HUES64 (cell line): ENCODE data around the gene LRBA.

Source experiments
- H3K27ac ChIP-seq: 2 replicates; pipeline ENCODE4 v1.7.0; 2013; ENCODE audit warnings: low read depth, low read length, inconsistent platforms
- H3K27me3 ChIP-seq: 2 replicates; pipeline ENCODE4 v1.6.1; 2013; ENCODE audit warnings: mild to moderate bottlenecking, low read length; ENCODE audit not compliant: insufficient read depth
- H3K36me3 ChIP-seq: 2 replicates; pipeline ENCODE4 v1.6.1; 2013; ENCODE audit warnings: mild to moderate bottlenecking, low read length; ENCODE audit not compliant: insufficient read depth
- H3K4me1 ChIP-seq: 2 replicates; pipeline ENCODE4 v1.6.1; 2013; ENCODE audit warnings: mild to moderate bottlenecking, low read length, moderate library complexity; ENCODE audit not compliant: insufficient read depth
- H3K4me3 ChIP-seq: 2 replicates; pipeline ENCODE4 v1.5.1; 2013; ENCODE audit warnings: mild to moderate bottlenecking, low read length, moderate library complexity
- H3K9ac ChIP-seq: 2 replicates; pipeline ENCODE4 v1.6.1; 2013; ENCODE audit warnings: mild to moderate bottlenecking, low read depth, low read length
- H3K9me3 ChIP-seq: 2 replicates; pipeline ENCODE4 v1.6.1; 2013; ENCODE audit warnings: low read depth, low read length; ENCODE audit not compliant: insufficient read depth
- WGBS: fragments of 150-250, 120-280 bp; methylation state at CpG from one replicate; pipeline ENCODE4 v1.1.7; 2013; ENCODE audit warnings: missing lambda C conversion rate; 5-methylcytosine and 5-hydroxymethylcytosine counted together

LRBA gene

GRCh38 chr4:150268444-150268843 lies 746.6 kb downstream of the LRBA start:
- Histone ChIP-seq H3K4me3 (no peak overlapping the region), H3K9me3 (no peaks in the 10 kb centered on the region), H3K36me3 (peaks cover 3% of the 10 kb centered on the region), H3K9ac (no peak overlapping the region), H3K27ac (no peak overlapping the region), H3K27me3 (no peaks in the 10 kb centered on the region), H3K4me1 (no peaks in the 10 kb centered on the region)
- 91% methylated on average over 1 of the region's 1 CpG for WGBS

DNA sequence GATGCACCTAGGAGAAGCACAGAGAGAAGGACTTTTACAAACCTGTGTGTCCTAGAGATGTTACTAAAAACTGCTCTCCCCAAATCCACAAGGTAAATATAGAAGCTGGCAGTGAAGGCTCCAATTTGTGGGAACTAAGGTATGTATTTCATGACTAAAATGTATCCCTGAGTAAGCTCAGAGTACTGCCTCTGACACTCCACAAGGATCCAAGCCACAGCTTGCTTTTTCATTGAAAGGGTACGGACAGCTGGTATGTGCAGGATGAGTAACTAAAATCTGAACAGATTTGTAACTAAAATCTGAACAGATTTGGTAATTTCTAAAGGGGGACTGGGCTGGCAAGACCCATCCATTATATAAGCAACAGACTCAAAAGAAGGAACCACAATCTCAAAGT lies 749.3 kb downstream of the LRBA start:
- no peaks in the 10 kb centered on the region for H3K27me3 ChIP-seq
- WGBS, result 100% methylated on average over 1 of the region's 1 CpG
- peaks cover 3% of the 10 kb centered on the region for H3K36me3 ChIP-seq
- H3K9me3 ChIP-seq, result no peaks in the 10 kb centered on the region
- no peaks in the 10 kb centered on the region for H3K4me1 ChIP-seq
- no peak overlapping the region for H3K27ac ChIP-seq
- H3K4me3 ChIP-seq, result no peak overlapping the region
- H3K9ac ChIP-seq, result no peak overlapping the region

DNA sequence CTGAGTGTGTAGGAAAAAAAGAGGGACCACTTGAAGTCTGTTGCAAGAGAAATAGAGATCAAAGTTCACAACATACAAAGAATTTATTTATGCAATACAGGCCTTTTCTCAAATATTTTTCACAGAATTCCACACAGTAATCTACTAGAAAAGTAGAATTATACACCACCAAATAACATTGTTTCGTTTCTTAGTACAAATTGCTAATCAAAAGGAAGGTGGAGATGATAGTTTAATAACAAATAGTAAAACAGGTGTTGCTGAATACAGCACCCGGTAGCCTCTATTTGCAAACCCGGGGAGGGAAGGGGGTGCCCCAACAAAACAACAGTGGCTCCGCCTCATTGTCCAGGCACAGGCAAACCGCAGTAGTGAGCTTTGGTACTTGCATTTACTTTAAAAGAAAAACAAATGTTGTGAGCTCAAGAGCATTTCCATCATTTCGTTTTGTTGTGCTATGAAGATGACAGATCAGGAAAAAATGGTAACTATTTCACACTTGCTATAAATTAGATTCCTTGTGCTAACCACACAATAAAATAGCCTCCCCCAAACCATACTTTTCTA lies 750.4 kb downstream of the LRBA start:
- no peaks in the 10 kb centered on the region for H3K9me3 ChIP-seq
- no peak overlapping the region for H3K4me3 ChIP-seq
- no peaks in the 10 kb centered on the region for H3K27me3 ChIP-seq
- H3K9ac ChIP-seq, result no peak overlapping the region
- H3K27ac ChIP-seq, result no peak overlapping the region
- H3K36me3 ChIP-seq, result no peaks in the 10 kb centered on the region
- 89% methylated on average over 5 of the region's 6 CpGs for WGBS
- H3K4me1 ChIP-seq, result no peaks in the 10 kb centered on the region

DNA sequence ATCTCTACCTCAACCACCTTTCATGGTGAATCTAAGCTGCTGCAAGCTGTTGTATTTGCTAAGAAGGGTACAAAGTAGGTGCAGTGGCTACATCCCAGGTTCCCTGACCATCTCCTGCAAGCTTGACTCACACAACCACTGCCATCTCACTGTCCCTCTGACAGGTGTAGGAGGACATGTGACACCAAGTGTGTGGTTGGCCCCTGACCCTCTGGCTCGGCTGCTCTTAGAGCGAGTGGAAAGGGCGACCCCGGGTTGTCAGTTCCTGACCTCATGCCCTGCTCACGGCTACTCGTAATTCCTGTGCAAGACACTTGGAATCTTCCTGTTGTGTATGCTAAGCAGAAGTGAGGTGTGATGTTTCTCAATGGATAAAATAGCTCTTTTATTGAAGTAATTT lies 752.5 kb downstream of the LRBA start:
- Histone ChIP-seq H3K36me3 (no peaks in the 10 kb centered on the region), H3K4me3 (no peak overlapping the region), H3K9ac (no peak overlapping the region), H3K27ac (no peak overlapping the region), H3K27me3 (no peaks in the 10 kb centered on the region), H3K9me3 (no peaks in the 10 kb centered on the region), H3K4me1 (0 out of 2 replicates have a peak, but pooled peaks cover 4% of the 10 kb centered on the region)
- 96% methylated on average over 6 of the region's 6 CpGs for WGBS

DNA sequence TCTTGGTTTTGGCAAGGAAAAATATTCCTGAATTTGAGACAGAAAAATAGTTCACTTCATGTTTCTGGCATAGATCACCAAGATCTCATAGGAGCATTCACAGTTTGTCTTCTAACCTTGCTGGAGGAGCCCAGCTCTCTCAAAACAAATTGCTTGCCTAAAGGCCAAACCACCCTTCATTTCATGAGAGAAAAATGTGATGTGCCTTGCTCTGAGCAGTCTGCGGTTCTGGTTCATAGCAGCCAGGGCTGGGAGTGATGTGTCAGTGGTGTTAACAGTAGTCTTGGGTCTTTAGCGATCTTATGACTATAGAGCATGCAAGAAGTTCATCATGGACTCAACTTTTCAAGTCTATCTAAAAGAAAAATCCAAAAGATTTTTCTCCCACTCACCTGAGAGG lies 753.5 kb downstream of the LRBA start:
- Histone ChIP-seq H3K4me1 (peaks cover 4% of the 10 kb centered on the region; the same call in 1 of the 2 replicates), H3K36me3 (no peaks in the 10 kb centered on the region), H3K4me3 (no peak overlapping the region), H3K27ac (no peak overlapping the region), H3K9ac (no peak overlapping the region), H3K9me3 (no peaks in the 10 kb centered on the region), H3K27me3 (no peaks in the 10 kb centered on the region)
- WGBS, result 100% methylated on average over 2 of the region's 2 CpGs

DNA sequence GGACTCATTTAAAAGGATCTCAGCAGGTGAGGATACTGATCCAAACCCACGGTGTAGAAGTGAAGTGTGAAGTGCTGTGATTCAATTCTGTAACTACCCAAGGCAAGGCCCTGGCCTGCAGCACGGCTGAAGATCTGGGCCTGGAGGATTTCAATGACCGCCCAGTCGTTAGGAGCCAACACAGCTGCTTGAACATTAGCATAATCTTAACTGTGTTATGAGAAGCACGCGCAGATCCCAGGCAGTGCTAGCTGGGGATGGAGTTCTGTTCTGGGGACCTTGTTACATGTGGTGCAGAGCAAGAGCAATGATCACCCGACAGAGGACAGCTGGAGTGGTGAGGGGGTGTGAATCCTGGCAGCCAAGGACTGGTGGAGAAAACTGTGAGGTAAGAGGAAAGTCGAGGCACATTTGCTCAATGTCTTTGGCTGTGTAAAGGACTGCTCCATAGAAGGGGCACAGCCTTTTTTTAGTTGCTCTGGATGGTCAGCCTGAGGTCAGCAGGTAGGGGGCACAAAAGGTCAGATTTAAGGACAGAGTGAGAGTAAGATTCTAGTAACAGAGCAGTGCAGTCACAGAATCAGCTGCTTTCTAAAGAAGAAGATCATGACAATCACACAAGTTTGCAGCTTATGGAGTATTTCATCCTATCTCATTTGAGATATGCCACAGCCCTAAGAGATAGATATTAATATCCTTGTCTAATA lies 755.1 kb downstream of the LRBA start:
- WGBS, result 82% methylated on average over 8 of the region's 8 CpGs
- Histone ChIP-seq H3K27ac (no peak overlapping the region), H3K4me1 (peaks cover 4% of the 10 kb centered on the region; the same call in 1 of the 2 replicates), H3K9ac (no peak overlapping the region), H3K9me3 (no peaks in the 10 kb centered on the region), H3K4me3 (no peak overlapping the region), H3K36me3 (no peaks in the 10 kb centered on the region), H3K27me3 (no peaks in the 10 kb centered on the region)

- Histone ChIP-seq H3K36me3 (no peaks in the 10 kb centered on the region), H3K4me3 (no peak overlapping the region), H3K9me3 (no peaks in the 10 kb centered on the region), H3K27ac (no peak overlapping the region), H3K27me3 (no peaks in the 10 kb centered on the region), H3K4me1 (peaks cover 4% of the 10 kb centered on the region; the same call in 1 of the 2 replicates), H3K9ac (no peak overlapping the region)
- 95% methylated on average over 6 of the region's 6 CpGs for WGBS
Observed at GRCh38 chr4:150258569-150258968, 756.5 kb downstream of the LRBA start.

DNA sequence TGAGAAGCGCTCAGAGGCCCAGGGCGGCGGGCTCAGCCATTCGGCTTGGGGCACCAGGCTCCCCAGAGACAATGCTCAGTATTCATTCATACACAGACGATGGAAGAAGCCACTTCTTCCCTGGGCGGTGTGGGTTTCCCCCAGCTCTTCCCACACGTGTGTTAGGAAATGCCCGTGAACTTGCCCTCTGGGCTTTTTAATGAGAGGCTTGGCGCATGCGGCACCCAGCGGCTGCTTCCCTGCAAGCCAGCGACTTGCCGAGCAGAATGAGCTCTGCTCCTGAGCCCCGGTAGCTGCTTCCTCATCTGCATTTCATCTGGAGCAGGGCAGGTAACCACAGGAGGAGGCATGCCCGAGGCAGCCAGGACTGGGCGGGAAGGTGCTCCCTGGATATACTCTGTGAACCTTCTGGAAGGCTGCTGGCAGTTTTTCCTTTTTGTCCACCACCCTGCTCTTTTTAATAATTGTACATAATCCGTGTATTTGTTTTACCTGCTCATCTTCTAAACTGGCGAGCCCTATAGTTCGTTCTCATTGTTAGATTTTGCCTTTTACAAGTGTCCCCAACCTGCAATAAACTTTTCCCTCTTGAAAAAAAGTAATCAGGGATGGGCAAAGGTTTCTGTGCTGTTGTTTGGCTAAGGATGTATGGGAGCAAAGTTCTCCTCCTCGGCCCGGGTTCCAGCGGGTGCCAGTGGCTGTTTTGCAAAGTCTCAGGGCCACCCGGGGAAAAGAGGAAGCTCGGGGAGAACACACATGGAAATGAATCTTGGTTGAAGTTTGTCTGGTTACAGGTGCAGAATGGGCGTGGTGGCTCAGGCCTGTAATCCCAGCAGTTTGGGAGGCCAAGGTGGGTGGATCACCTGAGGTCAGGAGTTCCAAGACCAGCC lies 758.0 kb downstream of the LRBA start:
- Histone ChIP-seq H3K36me3 (no peaks in the 10 kb centered on the region), H3K9ac (no peak overlapping the region), H3K4me1 (peaks cover 4% of the 10 kb centered on the region; the same call in 1 of the 2 replicates), H3K9me3 (no peaks in the 10 kb centered on the region), H3K27me3 (no peaks in the 10 kb centered on the region), H3K27ac (no peak overlapping the region), H3K4me3 (no peak overlapping the region)
- WGBS, result 59% methylated on average over 25 of the region's 25 CpGs

GRCh38 chr4:150256225-150256620 lies 758.9 kb downstream of the LRBA start:
- H3K27ac ChIP-seq, result no peak overlapping the region
- H3K9ac ChIP-seq, result no peak overlapping the region
- no peaks in the 10 kb centered on the region for H3K9me3 ChIP-seq
- WGBS, result 94% methylated on average over 23 of the region's 23 CpGs
- no peaks in the 10 kb centered on the region for H3K36me3 ChIP-seq
- no peak overlapping the region for H3K4me3 ChIP-seq
- no peaks in the 10 kb centered on the region for H3K27me3 ChIP-seq
- peaks cover 4% of the 10 kb centered on the region; the same call in 1 of the 2 replicates for H3K4me1 ChIP-seq

GRCh38 chr4:150255610-150256224 lies 759.4 kb downstream of the LRBA start:
- H3K27ac ChIP-seq, result no peak overlapping the region
- H3K9ac ChIP-seq, result no peak overlapping the region
- H3K4me1 ChIP-seq, result peaks cover 4% of the 10 kb centered on the region; the same call in 1 of the 2 replicates
- no peak overlapping the region for H3K4me3 ChIP-seq
- no peaks in the 10 kb centered on the region for H3K27me3 ChIP-seq
- 84% methylated on average over 14 of the region's 16 CpGs for WGBS
- no peaks in the 10 kb centered on the region for H3K36me3 ChIP-seq
- no peaks in the 10 kb centered on the region for H3K9me3 ChIP-seq
